Measurements from ENCODE around the gene PSMD9. TPM values are rescaled to one million over a fixed set of nuclear protein-coding genes. Genes with fewer than 3 reads are reported as not detected.
"Not testable (repeated sequence)": the region's sequence is repeated elsewhere in the genome, so short reads cannot be mapped to it uniquely, and the experiment has no call there.

Gene PSMD9
- total RNA-seq, 4 donors from 2014 or later = 2.4 to 312 (median 46.0) TPM

- intact Hi-C loops (cut with DNase I; ENCODE audit: low total_unique reads) = no loop called here
Measured at GRCh38 chr12:121926874-121927706, 38.5 kb downstream of the PSMD9 start.

GRCh38 chr12:121927813-121928212 lies 39.2 kb downstream of the PSMD9 start:
- Histone ChIP-seq H3K36me3 (no peaks in the 10 kb centered on the region), H3K4me3 (no peak overlapping the region), H3K4me1 (no peaks in the 10 kb centered on the region), H3K27me3 (no peaks in the 10 kb centered on the region), H3K9me3 (no peaks in the 10 kb centered on the region), H3K27ac (peak overlapping the region in 1 of 2 donors; percentile 2)
- DNase-seq = no peak
- intact Hi-C loops (cut with DNase I; ENCODE audit: low total_unique reads) = no loop called here
- TF ChIP-seq POLR2A (IDR thresholded peaks at IDR 0.05) = no peak
- TF ChIP-seq CTCF (IDR thresholded peaks at IDR 0.05) = no peak

More at GRCh38 chr12:121926874-121927706, 38.5 kb downstream of the PSMD9 start:
- TF ChIP-seq CTCF (IDR thresholded peaks at IDR 0.05) (no peak), POLR2A (IDR thresholded peaks at IDR 0.05) (no peak)
- no peaks in the 10 kb centered on the region for H3K4me1 ChIP-seq
- H3K36me3 ChIP-seq = no peaks in the 10 kb centered on the region
- DNase-seq = no peak
- H3K9me3 ChIP-seq = no peaks in the 10 kb centered on the region
- peak overlapping the region in 1 of 2 donors; percentile 21 for H3K27ac ChIP-seq
- no peak overlapping the region for H3K4me3 ChIP-seq
- no peaks in the 10 kb centered on the region for H3K27me3 ChIP-seq

GRCh38 chr12:121929545-121929944 lies 41.0 kb downstream of the PSMD9 start:
- H3K4me1 ChIP-seq; H3K27ac ChIP-seq; H3K9me3 ChIP-seq; DNase-seq; intact Hi-C loops (cut with DNase I; ENCODE audit: low total_unique reads); H3K4me3 ChIP-seq; H3K27me3 ChIP-seq; H3K36me3 ChIP-seq: not testable (repeated sequence)

GRCh38 chr12:121930862-121931261 lies 42.3 kb downstream of the PSMD9 start:
- no peak for DNase-seq
- Histone ChIP-seq H3K4me1 (no peaks in the 10 kb centered on the region), H3K36me3 (no peaks in the 10 kb centered on the region), H3K9me3 (no peaks in the 10 kb centered on the region), H3K27me3 (no peaks in the 10 kb centered on the region), H3K4me3 (no peak overlapping the region), H3K27ac (peak overlapping the region; percentile 29 to 60)
- TF ChIP-seq POLR2A (IDR thresholded peaks at IDR 0.05) (no peak), CTCF (IDR thresholded peaks at IDR 0.05) (no peak)
- intact Hi-C loops (cut with DNase I; ENCODE audit: low total_unique reads) = no loop called here

GRCh38 chr12:121932176-121932536 lies 43.6 kb downstream of the PSMD9 start:
- DNase-seq = no peak
- Histone ChIP-seq H3K27ac (peak overlapping the region; percentile 60 to 61), H3K4me3 (no peak overlapping the region), H3K36me3 (no peaks in the 10 kb centered on the region), H3K27me3 (no peaks in the 10 kb centered on the region), H3K9me3 (no peaks in the 10 kb centered on the region), H3K4me1 (no peaks in the 10 kb centered on the region)
- no peak for TF ChIP-seq CTCF (IDR thresholded peaks at IDR 0.05)
- no peak for TF ChIP-seq POLR2A (IDR thresholded peaks at IDR 0.05)
- intact Hi-C loops (cut with DNase I; ENCODE audit: low total_unique reads) = no loop called here

Measured in uterus (tissue), 4 donors.